ENCODE results near the gene CETN3. TPM values are rescaled to one million over a fixed set of nuclear protein-coding genes. Genes with fewer than 3 reads are reported as not detected.

CETN3 gene
- total RNA-seq, 1 donor from 2014 or later = 16.3 TPM

DNA sequence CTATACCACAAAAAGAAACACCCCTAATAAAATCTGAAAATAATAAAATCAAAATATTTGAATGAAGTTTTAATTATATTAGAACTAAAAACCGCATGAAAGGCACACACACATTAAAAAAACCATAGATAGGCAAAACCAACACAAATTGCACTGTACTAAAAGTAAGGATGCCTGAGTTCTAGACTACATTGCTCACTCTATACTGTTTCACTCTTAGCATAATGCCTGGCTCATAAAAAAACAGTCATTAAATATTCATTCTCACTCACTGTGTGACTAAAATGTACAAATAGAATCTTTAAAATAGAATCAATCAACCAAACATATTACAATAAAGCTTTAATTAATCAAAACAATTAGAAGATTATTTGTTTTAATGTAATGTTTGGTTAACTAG, 41.7 kb downstream of the CETN3 start:
- TF ChIP-seq, protein P1, sequence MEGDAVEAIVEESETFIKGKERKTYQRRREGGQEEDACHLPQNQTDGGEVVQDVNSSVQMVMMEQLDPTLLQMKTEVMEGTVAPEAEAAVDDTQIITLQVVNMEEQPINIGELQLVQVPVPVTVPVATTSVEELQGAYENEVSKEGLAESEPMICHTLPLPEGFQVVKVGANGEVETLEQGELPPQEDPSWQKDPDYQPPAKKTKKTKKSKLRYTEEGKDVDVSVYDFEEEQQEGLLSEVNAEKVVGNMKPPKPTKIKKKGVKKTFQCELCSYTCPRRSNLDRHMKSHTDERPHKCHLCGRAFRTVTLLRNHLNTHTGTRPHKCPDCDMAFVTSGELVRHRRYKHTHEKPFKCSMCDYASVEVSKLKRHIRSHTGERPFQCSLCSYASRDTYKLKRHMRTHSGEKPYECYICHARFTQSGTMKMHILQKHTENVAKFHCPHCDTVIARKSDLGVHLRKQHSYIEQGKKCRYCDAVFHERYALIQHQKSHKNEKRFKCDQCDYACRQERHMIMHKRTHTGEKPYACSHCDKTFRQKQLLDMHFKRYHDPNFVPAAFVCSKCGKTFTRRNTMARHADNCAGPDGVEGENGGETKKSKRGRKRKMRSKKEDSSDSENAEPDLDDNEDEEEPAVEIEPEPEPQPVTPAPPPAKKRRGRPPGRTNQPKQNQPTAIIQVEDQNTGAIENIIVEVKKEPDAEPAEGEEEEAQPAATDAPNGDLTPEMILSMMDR (IDR thresholded peaks at IDR 0.05; ENCODE audit: insufficient read depth, low read length, poor library complexity, severe bottlenecking) = no peak
- Histone ChIP-seq H3K4me3 (ENCODE audit: low read depth, low read length) (no peak overlapping the region), H3K27me3 (ENCODE audit: control insufficient read depth, insufficient read depth, low read length) (no peaks in the 10 kb centered on the region), H3K36me3 (ENCODE audit: control insufficient read depth, insufficient read depth, low read length) (no peaks in the 10 kb centered on the region)
- DNase-seq (ENCODE audit: low read depth) = no peak

DNA sequence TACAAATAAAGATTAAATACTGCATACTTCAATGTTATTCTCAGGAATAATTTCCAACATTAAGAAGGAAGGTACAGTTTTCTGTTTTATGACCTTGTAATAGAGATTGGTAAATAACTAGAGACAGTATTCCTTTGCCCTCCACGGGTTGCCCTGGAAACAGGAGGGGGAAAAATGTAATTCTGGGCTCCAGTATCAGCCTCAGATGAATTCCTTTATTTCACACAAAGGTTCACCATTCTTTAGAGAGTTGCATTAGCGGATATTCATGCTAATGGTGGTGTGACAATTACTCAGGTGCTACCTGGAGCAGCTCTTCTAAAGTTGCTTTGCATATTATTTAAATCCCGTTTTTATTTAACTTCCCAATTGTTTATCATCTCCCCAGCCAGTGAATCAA, 42.6 kb downstream of the CETN3 start:
- TF ChIP-seq, protein P1 (IDR thresholded peaks at IDR 0.05; ENCODE audit: insufficient read depth, low read length, poor library complexity, severe bottlenecking) = no peak
- Histone ChIP-seq H3K27me3 (ENCODE audit: control insufficient read depth, insufficient read depth, low read length) (no peaks in the 10 kb centered on the region), H3K4me3 (ENCODE audit: low read depth, low read length) (no peak overlapping the region), H3K36me3 (ENCODE audit: control insufficient read depth, insufficient read depth, low read length) (no peaks in the 10 kb centered on the region)
- no peak for DNase-seq (ENCODE audit: low read depth)

DNA sequence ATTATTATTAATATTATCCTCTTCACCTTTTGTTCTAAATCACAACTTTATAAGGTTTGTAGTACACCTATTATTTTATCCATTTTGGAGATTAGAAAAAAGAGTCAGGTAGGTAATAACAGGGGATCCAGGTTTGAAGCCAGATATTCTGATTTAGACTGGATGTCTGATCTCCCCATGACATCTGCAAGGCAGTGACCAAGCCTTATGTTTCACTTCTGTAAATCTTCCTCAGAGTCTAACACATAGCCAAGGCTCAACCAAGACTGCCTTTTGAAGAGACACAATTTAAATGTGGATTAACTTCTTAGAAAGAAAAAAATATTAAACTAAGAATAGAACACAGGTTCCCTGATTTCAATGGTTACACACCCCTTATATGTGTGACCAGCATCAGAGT, 44.2 kb downstream of the CETN3 start:
- Histone ChIP-seq H3K4me3 (ENCODE audit: low read depth, low read length) (no peak overlapping the region), H3K36me3 (ENCODE audit: control insufficient read depth, insufficient read depth, low read length) (no peaks in the 10 kb centered on the region), H3K27me3 (ENCODE audit: control insufficient read depth, insufficient read depth, low read length) (no peaks in the 10 kb centered on the region)
- DNase-seq (ENCODE audit: low read depth) = no peak
- TF ChIP-seq, protein P1 (IDR thresholded peaks at IDR 0.05; ENCODE audit: insufficient read depth, low read length, poor library complexity, severe bottlenecking) = no peak

DNA sequence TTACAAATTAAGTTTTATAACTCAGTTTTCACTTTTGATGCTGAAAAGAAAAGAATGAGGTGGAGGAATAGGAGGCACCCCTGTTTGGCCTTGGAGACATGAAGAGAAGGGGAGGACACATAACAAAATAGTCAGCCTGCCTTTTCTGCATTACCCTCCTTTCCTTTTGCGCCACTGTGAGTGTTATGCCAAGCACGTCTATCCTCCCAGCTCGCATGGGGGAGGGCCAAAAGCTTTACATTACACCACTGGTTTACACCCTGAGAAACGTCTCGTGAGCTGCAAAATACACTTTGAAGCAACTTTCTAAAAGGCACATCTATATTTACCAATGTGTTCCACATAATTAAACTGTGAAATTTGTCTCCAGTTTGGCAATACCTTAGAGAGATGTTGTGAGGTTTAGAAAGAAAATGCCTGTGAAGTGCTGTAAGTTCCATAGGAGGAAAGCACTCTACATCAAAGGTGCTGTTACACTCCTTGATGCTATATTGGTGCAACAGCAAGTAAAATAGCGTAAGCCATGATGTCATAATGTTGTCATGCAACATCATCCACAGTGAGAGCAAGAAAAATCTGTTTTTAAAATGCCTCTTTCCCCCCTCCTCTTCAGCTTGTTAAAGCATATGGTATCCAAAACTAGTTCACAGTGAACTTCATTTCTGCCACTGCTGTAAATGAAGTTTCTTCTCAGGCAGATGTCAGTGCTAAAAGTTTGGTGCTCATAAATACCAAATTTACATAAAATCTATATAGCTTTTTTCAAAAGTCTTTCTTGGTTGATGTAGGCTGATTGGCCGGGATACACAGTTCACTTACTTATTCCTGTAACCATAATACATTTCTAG, 50.3 kb downstream of the CETN3 start:
- TF ChIP-seq, protein P1 (IDR thresholded peaks at IDR 0.05; ENCODE audit: insufficient read depth, low read length, poor library complexity, severe bottlenecking) = no peak
- no peak overlapping the region for H3K4me3 ChIP-seq (ENCODE audit: low read depth, low read length)

DNA sequence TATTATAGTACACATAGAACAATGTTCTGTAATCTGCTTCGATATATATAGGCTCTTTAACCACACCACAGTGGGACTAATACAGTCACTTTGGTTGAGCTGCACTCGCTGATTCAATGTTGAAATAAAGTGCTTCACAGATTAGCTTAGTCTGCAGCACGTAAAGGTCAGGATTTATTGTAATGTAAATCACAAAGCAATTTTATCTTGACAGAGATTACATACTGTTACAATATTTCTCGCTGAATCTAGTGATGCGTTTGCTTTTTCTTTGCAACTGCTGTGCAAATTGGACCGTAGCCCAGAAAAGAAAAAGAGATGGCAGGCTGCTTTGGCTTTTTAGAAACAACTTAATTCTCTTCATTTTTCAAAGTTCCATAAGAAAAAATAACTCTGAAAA, 52.9 kb downstream of the CETN3 start:
- DNase-seq (ENCODE audit: low read depth) = no peak
- H3K27me3 ChIP-seq (ENCODE audit: control insufficient read depth, insufficient read depth, low read length) = no peaks in the 10 kb centered on the region

More for the DNA sequence above, 50.3 kb downstream of the CETN3 start:
- no peaks in the 10 kb centered on the region for H3K36me3 ChIP-seq (ENCODE audit: control insufficient read depth, insufficient read depth, low read length)
- DNase-seq (ENCODE audit: low read depth) = no peak
- H3K27me3 ChIP-seq (ENCODE audit: control insufficient read depth, insufficient read depth, low read length) = no peaks in the 10 kb centered on the region

More for the DNA sequence above, 52.9 kb downstream of the CETN3 start:
- no peaks in the 10 kb centered on the region for H3K36me3 ChIP-seq (ENCODE audit: control insufficient read depth, insufficient read depth, low read length)
- TF ChIP-seq, protein P1 (IDR thresholded peaks at IDR 0.05; ENCODE audit: insufficient read depth, low read length, poor library complexity, severe bottlenecking) = no peak
- H3K4me3 ChIP-seq (ENCODE audit: low read depth, low read length) = no peak overlapping the region
